GM20431 (cell line): ENCODE measurements around the gene LOXHD1.

Experiments used
- in situ Hi-C: fragments of 300-500 bp; cut with MseI, MboI; formaldehyde crosslinking; loops from one replicate; pipeline ENCODE4 v1.15.0; 2020; ENCODE audit warnings: low sequenced_read_pairs; ENCODE audit not compliant: unreplicated experiment

Gene LOXHD1, protein sequence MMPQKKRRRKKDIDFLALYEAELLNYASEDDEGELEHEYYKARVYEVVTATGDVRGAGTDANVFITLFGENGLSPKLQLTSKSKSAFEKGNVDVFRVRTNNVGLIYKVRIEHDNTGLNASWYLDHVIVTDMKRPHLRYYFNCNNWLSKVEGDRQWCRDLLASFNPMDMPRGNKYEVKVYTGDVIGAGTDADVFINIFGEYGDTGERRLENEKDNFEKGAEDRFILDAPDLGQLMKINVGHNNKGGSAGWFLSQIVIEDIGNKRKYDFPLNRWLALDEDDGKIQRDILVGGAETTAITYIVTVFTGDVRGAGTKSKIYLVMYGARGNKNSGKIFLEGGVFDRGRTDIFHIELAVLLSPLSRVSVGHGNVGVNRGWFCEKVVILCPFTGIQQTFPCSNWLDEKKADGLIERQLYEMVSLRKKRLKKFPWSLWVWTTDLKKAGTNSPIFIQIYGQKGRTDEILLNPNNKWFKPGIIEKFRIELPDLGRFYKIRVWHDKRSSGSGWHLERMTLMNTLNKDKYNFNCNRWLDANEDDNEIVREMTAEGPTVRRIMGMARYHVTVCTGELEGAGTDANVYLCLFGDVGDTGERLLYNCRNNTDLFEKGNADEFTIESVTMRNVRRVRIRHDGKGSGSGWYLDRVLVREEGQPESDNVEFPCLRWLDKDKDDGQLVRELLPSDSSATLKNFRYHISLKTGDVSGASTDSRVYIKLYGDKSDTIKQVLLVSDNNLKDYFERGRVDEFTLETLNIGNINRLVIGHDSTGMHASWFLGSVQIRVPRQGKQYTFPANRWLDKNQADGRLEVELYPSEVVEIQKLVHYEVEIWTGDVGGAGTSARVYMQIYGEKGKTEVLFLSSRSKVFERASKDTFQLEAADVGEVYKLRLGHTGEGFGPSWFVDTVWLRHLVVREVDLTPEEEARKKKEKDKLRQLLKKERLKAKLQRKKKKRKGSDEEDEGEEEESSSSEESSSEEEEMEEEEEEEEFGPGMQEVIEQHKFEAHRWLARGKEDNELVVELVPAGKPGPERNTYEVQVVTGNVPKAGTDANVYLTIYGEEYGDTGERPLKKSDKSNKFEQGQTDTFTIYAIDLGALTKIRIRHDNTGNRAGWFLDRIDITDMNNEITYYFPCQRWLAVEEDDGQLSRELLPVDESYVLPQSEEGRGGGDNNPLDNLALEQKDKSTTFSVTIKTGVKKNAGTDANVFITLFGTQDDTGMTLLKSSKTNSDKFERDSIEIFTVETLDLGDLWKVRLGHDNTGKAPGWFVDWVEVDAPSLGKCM (N-terminal part only)

DNA sequence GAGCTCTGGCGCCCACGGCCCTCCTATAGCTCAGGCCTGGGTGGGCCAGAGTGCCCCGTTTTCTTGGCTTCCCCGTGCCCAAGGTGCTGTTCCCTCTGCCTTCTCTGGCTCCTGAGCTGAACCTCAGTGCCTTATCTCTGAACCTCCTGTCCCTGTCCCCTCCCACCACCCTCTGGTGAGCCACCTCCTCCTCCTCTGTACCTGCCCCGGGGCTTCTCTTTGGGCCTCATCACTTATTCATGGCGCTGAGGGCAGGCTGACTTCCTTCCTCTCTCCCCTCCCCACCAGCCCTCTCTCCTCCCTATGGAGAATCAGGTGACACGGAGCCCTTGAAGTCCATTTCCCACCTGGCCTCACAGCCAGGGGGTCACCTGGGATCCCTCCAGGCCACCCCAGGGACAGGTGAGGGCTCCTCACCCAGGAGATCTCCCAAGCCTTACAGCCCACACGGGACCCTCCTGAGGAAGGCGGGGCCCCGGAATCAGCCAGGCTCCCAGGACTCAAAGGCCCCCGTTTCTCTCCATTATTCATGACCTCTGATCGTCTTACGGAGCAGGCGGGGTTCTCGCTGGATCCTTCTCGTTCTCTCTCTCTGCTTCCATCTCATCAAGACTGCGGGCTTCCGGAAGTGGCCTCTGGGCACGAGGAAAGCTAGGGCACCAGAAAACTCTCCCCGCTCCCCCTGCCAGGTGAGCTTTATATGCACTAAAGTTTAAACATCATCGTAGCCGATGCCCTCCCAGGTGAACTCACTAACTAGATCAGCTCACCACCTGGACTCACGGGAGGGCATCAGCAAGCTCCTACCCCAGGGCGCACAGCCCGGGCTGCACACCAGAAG is at the start of gene LOXHD1:
LOXHD1 (minus strand) TSS at position 106 of the 841 bp plus-strand sequence. CDS start 187 bp downstream, outside the sequence.
- in situ Hi-C loops = loop anchor here (25.0 kb wide), 2 partner anchors 370 to 495 kb away; a partner anchor contains a TSS

DNA sequence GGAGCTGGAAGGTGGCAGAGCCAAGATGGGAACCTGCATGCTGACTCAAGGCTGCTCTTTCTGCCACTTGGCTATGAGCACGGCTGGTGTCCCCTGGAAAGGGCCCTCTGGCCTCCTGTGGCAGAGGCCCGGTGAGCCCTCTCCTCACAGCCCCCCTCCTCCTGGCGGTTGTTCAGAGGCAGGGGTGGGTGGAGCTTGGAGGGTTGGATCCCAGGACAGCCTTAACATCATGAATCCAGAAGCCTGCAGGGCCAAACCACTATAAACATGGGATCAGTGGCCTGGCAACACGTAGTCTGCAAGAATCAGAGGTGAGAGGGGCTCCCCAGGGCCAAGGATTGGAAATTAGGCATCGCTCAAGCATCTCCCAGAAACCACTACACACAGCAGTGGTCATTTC is 48.5 kb upstream of the LOXHD1 start:
- in situ Hi-C loops = no loop called here

DNA sequence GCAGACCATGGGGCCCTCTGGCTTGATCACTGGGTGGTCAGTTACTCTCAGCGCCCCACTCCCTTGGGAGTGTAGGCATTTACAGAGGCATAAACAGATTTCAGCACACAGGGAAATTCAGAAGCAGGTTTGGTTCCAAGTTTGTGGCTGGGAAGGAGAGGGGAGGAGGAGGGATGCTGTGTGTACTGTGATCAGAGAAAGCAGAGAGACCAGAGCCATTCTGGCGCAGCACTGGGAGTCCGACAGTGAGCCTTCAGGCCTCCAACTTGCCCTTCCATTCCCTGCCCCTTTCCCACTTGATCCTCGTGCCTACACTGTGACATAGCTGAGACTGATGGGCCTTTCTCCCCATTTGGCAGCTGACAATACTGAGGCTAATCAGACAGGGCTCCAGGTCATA is 47.8 kb upstream of the LOXHD1 start:
- in situ Hi-C loops = no loop called here

DNA sequence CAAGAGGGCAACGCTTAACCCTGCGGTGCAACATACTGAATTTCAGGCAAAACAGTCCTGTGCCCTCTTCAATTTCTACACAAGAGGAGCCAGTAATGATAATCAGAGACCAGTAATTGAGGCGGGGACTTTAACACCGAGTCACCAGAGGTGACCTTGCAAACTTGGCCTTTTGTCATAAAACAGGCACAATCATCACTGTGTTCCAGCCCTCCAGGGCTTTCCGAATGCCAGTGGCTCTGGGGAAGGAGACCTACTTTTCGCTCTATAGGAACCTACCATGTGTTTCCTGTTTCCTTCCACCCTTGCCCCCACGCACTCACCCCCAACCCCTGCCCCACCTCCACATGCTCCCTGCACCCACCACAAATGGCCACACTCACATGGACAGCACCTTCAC is 47.2 kb upstream of the LOXHD1 start:
- in situ Hi-C loops = no loop called here

DNA sequence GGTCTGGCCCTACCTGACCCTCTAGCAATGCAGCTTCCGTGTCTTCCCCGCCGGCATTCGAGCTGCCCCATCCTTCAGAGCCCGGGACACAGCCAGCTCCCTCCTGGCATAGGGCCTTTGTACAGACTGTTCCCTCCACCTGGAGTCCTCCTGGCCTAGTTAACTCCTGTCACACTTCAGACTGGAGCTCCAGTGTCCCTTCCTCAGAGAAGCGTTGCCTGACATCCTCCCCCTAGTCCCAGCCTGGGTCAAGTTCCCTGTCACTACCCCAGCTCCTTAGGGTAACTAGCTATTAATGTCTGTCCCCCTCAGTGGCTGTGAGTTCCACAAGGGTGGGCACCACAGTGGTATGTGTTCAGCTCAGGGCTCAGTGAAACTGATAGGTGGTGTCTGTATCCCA is 45.5 kb upstream of the LOXHD1 start:
- in situ Hi-C loops = no loop called here

DNA sequence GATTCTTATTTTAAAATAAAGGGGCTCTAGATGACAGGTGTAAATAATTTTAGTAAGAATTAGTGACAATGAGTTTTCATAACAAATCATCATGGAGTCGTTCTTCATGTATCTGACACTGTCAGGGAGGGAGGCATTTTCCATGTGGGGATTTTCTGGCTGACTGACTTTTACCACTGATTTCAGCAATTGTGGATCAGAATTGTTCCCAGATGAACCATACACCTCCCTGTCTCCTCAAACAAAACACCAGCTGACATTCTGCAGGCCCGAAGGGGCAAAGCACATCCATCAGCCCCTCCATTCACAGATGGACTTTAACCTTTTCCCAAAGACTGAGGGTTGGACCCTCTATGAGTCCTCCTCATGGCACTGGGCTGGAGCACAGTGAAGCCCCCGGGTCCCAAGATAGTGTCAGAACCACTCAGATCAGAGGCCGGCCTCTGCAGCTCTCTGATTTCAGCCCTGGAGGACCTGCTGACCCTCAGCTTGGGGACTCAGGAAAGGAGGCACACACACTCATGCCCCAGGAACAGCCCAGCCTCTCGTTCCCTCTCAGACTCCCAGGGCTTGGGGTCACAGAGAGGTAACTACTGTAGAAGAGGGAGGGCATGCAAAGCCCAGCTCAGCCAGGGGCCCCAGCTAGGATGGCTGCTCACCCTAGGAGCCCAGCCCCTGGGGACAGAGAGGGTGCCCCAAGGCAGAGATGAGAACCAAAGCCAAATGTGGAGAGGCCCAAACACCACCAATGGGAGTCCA is 43.2 kb upstream of the LOXHD1 start:
- in situ Hi-C loops = no loop called here

DNA sequence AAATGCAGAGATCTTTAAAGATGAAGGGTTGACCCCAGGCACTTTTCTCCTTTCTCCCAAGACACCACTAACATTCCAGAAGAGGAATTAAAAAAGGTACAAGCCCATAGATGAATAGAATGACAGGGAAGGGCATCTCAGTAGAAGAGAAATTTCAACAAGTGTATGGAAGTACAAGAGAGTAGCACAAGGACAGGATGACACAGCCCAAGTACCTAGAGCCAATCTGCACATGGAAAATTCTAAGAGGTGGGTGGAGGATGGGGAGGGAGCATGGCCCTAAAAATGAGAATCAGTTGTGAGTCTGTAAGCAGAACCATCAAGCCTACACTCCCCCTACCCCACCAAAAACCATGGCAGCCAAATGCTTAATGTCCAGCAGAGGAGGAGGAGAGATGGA is 39.7 kb upstream of the LOXHD1 start:
- in situ Hi-C loops = no loop called here

DNA sequence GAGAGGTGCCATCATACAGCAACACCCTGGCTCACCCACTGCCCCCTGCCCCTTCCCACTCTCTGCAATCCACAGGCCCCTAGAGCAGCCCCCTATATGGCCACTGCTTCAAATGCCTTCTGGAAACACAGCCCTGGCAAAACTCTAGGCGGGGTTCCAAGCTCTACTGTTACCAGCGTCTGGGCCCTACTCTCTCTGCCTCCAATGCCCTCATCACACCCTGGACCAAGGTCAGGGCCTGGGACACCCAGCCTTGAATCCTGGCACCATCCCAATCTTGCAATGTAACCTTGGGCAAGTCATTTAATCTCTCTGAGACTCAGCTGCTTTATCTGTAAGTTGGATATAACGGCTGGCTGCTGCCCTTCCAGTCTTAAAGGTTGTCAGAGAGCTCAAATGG is 39.2 kb upstream of the LOXHD1 start:
- in situ Hi-C loops = no loop called here

DNA sequence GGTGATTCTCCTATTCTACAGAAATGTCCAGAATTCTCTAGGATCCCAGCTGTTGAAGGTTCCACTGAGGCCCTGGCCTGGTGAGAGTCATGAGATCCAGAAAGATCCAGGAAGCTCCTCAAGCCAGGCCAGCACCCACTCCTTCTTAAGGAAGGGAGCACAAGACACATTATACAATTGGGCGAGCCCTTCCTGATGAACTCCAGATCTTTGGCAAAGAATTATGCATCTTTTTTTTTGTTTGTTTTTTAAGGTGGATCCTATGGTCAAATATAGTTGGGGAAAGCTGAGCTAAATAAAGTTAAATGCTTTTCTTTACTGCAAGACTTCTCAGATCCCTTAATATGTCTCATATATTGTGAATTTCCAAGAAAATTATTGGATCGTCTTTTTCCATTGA is 37.0 kb upstream of the LOXHD1 start:
- in situ Hi-C loops = no loop called here

DNA sequence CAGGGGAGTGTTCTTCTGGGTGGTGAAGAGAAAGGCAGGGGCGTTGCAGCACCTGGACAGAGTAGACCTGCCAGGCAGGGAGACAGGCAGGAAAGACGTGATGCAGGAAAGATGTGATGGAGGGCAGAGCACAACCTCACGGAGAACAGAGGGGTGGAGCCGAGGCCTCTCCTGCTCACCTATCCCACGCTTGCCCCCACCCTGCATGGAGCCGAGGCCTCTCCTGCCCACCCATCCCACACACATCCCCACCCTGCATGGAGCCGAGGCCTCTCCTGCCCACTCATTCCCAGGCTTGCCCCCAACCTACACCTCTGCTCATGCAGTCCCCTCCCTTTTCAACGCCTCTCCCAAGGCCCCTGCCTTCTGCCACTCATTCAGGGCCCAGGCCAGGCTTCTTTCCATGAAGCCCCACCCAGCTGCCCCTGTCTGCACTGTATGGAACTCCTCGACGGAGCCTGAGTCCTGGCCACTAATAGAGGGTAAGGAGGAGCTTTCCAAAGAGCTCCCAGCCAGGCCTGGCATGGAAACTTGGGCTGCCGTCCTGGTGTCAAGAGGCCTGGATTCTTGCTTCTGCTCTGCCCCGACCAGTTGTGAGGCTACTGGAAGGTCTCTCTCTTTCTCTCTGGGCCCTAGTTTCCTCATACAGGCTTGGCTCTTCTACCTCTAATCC is 32.0 kb upstream of the LOXHD1 start:
- in situ Hi-C loops = no loop called here

DNA sequence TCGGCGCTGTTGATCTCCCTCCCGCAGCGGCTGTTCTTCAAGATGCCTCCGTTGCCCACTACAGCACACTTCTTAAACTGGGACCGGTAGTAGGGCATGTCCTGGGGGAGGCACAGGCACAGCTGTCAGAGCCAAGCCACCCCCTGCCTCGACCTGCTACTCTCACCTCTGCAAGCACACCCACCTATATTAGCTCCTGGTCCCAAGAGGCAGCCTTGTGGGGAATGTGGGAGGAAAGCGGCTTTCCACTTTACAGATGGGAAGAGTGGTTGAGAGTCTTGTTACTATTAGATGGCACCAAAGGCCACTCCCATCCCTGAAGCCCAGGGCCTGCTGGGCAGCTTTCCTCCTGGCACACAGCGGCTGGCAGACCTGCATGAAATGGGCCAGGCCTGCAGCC is 29.2 kb upstream of the LOXHD1 start:
- in situ Hi-C loops = no loop called here

DNA sequence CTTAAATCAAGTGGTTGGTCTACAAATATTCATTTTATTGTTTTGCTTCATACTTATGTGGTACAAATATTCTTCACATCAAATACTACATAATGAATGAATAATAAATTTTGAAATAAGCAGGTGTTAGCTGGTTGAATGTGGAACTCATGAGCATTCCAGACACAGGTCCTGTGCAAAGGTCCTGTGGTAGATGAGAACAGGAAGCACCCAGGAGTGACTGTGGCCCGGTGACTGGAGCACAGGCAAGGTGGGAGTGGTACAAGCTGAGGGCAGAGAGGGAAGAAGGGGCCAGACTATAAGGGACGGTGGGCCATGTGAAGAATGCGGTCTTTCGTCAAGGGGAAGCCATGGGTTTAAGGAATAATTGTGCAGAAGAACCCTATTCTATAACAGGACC is 26.2 kb upstream of the LOXHD1 start:
- in situ Hi-C loops = no loop called here

DNA sequence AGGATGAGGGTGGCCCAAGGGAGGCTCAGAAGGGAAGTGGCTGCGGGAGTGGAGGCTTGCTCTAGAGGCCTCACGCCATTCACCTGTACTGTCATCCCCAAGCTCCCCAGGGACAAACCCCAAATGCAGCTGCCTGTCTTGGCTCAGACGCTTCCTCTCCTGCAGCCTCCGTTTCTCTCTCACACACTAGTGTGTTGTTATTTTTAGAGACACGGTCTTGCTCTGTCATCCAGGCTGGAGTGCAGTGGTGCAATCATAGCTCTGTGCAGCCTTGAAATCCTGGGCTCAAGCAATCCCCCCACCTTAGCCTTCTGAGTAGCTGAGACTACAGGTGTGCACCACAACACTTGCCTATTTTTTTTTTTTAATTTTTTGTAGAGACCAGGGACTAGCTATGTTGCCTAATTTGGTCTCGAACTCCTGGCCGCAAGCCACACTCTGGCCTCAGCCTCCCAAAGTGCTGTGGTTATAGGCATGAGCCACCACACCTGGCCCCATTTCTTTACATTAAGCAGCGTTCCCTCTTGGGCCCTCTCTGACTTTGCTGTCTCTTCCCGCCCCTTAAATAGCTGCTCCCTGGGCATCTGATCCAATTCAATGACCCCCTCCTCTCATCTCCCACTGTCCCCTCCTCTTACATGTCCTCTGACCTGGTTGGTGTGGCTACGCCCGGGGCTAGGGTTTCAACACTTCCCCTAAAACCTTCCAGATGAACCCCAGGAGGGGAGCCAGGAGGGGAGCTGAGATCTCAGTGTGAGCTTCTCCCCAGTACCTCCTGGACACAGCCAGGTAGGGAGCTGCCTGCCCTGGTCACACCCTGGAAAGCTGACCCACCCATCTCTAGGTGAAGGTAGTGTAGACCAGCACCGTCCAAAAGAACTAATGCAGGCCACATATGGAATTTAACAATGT is 24.0 kb upstream of the LOXHD1 start:
- in situ Hi-C loops = no loop called here

DNA sequence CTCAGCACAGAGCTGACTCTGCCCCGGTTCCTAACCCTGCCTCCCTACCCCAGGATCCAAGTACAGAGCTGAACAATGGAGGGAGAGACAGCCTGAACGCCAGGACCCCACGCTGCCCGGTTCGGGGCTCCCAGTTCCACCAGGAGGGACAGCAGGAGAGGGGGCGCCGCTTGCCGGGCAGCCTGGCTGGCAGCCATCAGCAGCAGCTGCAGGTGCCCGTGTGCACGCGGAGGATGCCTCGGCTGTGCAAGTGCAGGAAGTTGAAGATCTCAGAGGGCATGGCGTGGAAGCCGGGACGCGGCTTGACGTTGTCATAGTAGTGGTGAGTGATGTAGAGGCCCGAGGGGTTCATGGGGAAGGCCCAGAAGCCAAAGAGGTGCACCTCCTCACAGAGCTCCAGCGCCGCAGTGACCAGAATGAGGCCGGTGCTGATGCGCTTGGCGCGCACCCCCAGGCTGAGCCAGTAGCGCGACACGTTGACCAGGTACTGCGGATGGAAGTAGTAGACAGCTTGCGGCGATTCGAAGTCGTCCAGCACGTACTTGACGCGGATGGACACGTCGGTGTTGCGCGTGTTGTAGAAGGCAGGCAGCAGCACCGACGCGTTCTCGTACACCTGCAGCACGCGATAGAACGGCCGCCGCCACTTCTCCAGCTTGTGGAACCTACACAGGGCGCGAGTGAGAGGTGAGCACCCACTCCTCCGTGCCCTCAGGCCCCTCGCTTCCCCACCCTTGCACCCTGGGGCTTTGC is 23.0 kb upstream of the LOXHD1 start:
- in situ Hi-C loops = no loop called here

DNA sequence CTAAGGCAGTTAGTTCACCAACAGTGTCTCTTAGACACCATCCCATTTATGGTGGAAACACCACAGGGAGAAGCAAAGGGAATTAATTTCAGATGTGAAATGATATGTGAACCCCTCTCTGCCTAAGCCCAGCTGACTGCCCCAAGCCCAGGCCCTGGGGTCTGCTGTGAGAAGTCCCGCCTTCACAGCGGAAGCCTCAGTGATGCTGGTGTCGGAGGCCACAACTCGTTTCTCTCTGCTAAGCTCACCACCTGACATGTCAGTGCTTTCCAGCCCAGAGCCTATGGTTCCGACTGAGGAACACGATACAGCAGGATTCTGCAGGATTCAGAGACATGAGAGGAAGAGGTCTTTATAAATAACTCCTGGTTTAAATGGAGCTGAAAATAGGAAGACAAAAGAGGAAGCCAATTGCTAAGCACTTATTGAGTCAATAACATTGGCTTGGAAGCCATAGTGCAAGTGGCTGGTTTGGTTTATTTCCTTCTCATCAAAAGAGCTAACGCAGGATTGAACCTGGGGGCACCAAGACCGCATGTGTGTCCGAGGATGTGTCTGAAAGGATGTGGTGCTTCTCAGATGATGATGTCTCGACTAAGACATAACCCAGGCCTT is 21.9 kb upstream of the LOXHD1 start:
- in situ Hi-C loops = no loop called here

DNA sequence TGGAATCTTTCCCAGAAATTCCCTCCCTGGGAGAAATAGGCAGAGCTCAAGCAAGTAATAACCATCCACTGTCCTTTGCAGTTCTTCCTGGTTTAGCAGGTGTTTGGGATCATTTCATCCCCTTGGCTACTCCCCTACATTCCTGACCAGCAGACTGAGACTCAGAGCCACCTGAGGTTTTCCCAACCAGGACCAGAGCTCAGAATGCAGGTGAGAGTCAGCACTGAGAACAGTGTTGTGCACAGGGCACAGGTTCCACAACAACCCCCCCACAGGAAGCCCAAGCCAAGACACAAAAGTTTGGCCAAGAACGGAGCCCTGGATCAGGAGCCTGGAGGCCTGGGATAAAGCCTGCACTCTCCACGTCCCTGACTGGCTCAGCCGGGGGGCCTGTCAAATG is 21.0 kb upstream of the LOXHD1 start:
- in situ Hi-C loops = no loop called here
